ENCODE results near the gene SPRED2.

DNA sequence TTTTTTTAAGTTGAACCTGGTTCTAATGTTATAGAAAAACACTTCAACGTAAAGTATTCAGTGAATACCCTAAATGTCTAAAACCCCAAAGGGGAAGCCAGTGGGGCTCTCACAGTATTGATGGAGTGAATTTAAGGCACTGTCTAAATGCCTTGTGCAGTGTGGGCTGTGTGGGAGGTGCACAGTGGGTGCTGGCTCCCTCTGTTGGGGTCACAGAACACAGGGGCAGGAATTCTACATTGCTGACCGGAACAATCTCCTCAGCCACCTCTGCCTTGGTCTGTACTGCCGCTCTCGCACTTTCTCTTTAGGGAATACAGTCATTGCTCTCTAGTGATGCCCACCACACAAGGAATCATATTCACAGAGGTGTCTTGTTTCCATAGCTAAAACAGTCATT, 45.4 kb downstream of the SPRED2 start:
- no peak for TF ChIP-seq CTCF (IDR thresholded peaks at IDR 0.05; ENCODE audit: low read depth, low read length, poor library complexity, severe bottlenecking)
- no peak for TF ChIP-seq EZH2phosphoT487 (IDR thresholded peaks at IDR 0.05; ENCODE audit: borderline replicate concordance, low read length)
